ENCODE results near the gene TMEM219.
A peak's percentile ranks its signal among the peaks of the same experiment; 100 is the strongest.

The TMEM219 gene

DNA sequence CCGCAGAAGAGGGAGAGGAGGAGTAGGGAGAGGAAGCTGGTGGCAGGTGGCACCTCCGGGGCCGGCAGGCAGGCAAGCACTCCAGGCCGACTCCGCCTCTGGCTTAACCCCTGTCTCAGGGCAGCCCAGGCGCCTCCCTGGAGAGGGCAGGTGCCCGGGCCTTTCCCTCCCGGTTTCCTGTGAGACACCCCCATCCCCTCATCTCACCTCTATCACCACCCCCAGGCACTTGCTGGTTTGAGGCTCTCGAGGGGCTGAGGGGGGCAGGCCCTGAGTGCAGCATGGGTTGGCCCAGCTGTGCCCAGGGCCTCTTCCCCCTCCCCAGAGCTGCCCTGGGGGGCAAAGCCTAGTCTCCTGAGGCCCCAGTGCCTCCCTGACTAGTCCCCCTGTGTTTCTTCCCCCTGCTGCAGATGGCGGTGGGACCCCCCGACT, 42.9 kb downstream of the TMEM219 start:
- no peaks in the 10 kb centered on the region for H3K27me3 ChIP-seq (ENCODE audit: low read length)
- no peaks in the 10 kb centered on the region for H3K79me2 ChIP-seq (ENCODE audit: insufficient read depth, low read length)
- no peak overlapping the region for H3K4me3 ChIP-seq (ENCODE audit: insufficient read depth, low read length, poor library complexity, severe bottlenecking)
- no peaks in the 10 kb centered on the region for H4K20me1 ChIP-seq (ENCODE audit: low read depth, low read length)
- no peaks in the 10 kb centered on the region for H3K36me3 ChIP-seq (ENCODE audit: low read length)
- no peak overlapping the region for H3K27ac ChIP-seq (ENCODE audit: low read depth, low read length)
- no peak for TF ChIP-seq EZH2phosphoT487 (conservative IDR thresholded peaks at IDR 0.05; ENCODE audit: low read length)
- TF ChIP-seq, protein P1, sequence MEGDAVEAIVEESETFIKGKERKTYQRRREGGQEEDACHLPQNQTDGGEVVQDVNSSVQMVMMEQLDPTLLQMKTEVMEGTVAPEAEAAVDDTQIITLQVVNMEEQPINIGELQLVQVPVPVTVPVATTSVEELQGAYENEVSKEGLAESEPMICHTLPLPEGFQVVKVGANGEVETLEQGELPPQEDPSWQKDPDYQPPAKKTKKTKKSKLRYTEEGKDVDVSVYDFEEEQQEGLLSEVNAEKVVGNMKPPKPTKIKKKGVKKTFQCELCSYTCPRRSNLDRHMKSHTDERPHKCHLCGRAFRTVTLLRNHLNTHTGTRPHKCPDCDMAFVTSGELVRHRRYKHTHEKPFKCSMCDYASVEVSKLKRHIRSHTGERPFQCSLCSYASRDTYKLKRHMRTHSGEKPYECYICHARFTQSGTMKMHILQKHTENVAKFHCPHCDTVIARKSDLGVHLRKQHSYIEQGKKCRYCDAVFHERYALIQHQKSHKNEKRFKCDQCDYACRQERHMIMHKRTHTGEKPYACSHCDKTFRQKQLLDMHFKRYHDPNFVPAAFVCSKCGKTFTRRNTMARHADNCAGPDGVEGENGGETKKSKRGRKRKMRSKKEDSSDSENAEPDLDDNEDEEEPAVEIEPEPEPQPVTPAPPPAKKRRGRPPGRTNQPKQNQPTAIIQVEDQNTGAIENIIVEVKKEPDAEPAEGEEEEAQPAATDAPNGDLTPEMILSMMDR (IDR thresholded peaks at IDR 0.05; ENCODE audit: insufficient read depth, low read length, poor library complexity, severe bottlenecking): no peak
- H3K9me2 ChIP-seq (replicated peaks; ENCODE audit: insufficient read depth, low read length): no peaks in the 10 kb centered on the region
- no peak overlapping the region for H3K9ac ChIP-seq (ENCODE audit: low read length)
- H3K9me3 ChIP-seq (ENCODE audit: insufficient read depth, low read length): no peaks in the 10 kb centered on the region
- no peak overlapping the region for H2AFZ ChIP-seq (ENCODE audit: low read depth, low read length, severe bottlenecking)
- H3K4me2 ChIP-seq (ENCODE audit: low read depth, low read length, poor library complexity, severe bottlenecking): no peak overlapping the region
- no peaks in the 10 kb centered on the region for H3F3A ChIP-seq (ENCODE audit: insufficient read depth)

DNA sequence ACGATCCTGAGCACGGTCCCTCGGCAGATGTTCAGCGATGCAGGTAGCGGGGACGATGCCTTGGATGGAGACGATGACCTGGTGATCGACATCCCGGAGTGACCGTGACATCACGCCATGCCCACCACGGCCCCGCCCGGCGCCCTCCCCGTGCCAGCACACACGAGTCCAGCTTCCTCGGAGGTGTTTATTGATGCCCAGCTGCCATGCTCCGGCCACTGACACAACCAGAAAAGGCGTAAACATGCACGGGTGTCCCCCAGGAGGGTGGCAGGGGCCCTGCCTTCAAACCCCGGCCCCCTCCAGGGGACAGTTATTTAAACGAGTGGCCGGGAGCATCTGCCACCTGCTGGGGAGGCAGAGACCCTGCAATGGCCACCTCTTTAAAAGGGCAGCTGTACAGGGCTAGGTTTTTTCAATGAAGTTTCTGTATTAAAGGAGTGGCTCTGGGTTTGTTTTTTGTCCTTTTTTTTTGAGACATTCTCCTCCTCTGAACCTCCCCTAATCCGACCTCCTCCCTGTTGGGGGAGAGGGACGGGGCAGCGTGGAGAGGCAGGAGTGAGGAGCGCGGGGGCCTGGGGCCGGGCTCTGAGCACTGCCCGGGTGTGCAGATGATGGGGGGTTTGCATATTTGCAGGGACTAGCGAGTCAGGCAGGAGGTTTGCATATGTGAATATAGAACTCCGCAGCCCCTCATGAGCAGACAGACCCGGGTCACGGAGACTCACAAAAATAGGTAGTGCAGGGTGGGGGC, 43.6 kb downstream of the TMEM219 start:
- H3K9me3 ChIP-seq (ENCODE audit: insufficient read depth, low read length): no peaks in the 10 kb centered on the region
- no peak overlapping the region for H2AFZ ChIP-seq (ENCODE audit: low read depth, low read length, severe bottlenecking)
- H3K27ac ChIP-seq (ENCODE audit: low read depth, low read length): no peak overlapping the region

DNA sequence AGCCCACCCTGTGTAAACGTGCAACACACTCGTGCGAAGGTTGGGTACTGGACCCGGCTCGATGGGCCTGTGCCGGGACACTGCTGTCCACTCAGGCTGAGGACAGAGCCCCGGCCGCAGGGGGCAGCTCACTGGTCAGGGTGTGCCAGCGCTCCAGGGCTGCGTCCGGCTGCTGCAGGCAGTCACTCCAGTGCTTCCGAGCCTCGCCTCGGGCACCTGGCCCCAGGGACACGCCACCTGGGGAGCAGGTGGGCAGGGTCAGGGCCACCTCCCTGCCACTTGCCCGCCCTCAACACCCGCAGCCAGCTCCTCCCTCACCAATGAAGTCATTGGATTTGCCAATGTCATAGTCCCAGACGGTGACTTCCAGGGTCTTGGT, 44.2 kb downstream of the TMEM219 start:
- Histone ChIP-seq H4K20me1 (ENCODE audit: low read depth, low read length) (no peaks in the 10 kb centered on the region), H3K79me2 (ENCODE audit: insufficient read depth, low read length) (no peaks in the 10 kb centered on the region), H3K9ac (ENCODE audit: low read length) (no peak overlapping the region), H3K27me3 (ENCODE audit: low read length) (no peaks in the 10 kb centered on the region), H3K4me3 (ENCODE audit: insufficient read depth, low read length, poor library complexity, severe bottlenecking) (no peak overlapping the region), H3K9me2 (replicated peaks; ENCODE audit: insufficient read depth, low read length) (no peaks in the 10 kb centered on the region), H3F3A (ENCODE audit: insufficient read depth) (no peaks in the 10 kb centered on the region), H3K27ac (ENCODE audit: low read depth, low read length) (no peak overlapping the region), H2AFZ (ENCODE audit: low read depth, low read length, severe bottlenecking) (no peak overlapping the region), H3K4me2 (ENCODE audit: low read depth, low read length, poor library complexity, severe bottlenecking) (no peak overlapping the region), H3K36me3 (ENCODE audit: low read length) (no peaks in the 10 kb centered on the region), H3K9me3 (ENCODE audit: insufficient read depth, low read length) (no peaks in the 10 kb centered on the region)
- TF ChIP-seq EZH2phosphoT487 (conservative IDR thresholded peaks at IDR 0.05; ENCODE audit: low read length): no peak
- TF ChIP-seq, protein P1 (IDR thresholded peaks at IDR 0.05; ENCODE audit: insufficient read depth, low read length, poor library complexity, severe bottlenecking): no peak

More for the DNA sequence above, 43.6 kb downstream of the TMEM219 start:
- Histone ChIP-seq H3K9ac (ENCODE audit: low read length) (no peak overlapping the region), H3K9me2 (replicated peaks; ENCODE audit: insufficient read depth, low read length) (no peaks in the 10 kb centered on the region), H3K4me2 (ENCODE audit: low read depth, low read length, poor library complexity, severe bottlenecking) (no peak overlapping the region), H3K4me3 (ENCODE audit: insufficient read depth, low read length, poor library complexity, severe bottlenecking) (no peak overlapping the region), H4K20me1 (ENCODE audit: low read depth, low read length) (no peaks in the 10 kb centered on the region), H3K36me3 (ENCODE audit: low read length) (no peaks in the 10 kb centered on the region), H3K79me2 (ENCODE audit: insufficient read depth, low read length) (no peaks in the 10 kb centered on the region), H3K27me3 (ENCODE audit: low read length) (no peaks in the 10 kb centered on the region), H3F3A (ENCODE audit: insufficient read depth) (no peaks in the 10 kb centered on the region)
- TF ChIP-seq, protein P1 (IDR thresholded peaks at IDR 0.05; ENCODE audit: insufficient read depth, low read length, poor library complexity, severe bottlenecking): peak; percentile 85
- no peak for TF ChIP-seq EZH2phosphoT487 (conservative IDR thresholded peaks at IDR 0.05; ENCODE audit: low read length)
